Ovary (tissue), 9 donors: Measurements from ENCODE around the gene NRL. TPM values are rescaled to one million over a fixed set of nuclear protein-coding genes. Genes with fewer than 3 reads are reported as not detected.

ENCODE experiments used
- DNase-seq, 5 donors: peaks; one replicate each; pipeline ENCODE4 v3.0.0-alpha.2; 2019 to 2020
- H3K27ac ChIP-seq, 2 donors: fragments of 200-600 bp; one replicate each; pipeline versions ENCODE4 v1.5.1 to v1.8.0; 2019 to 2022
- H3K27me3 ChIP-seq: fragments of 200-600 bp; one replicate; pipeline ENCODE4 v1.8.0; 2022
- H3K36me3 ChIP-seq: fragments of 200-600 bp; sonication (generic); one replicate; pipeline ENCODE4 v1.5.1; 2019
- H3K4me1 ChIP-seq: one replicate; pipeline ENCODE4 v1.8.1; 2013; ENCODE audit warnings: mild to moderate bottlenecking, moderate library complexity; ENCODE audit not compliant: insufficient read depth
- H3K4me3 ChIP-seq: fragments of 200-600 bp; sonication (generic); one replicate; pipeline ENCODE4 v1.5.1; 2017
- H3K9me3 ChIP-seq, 2 donors: fragments of 200-600 bp in 1 of 2; sonication (generic) in 1 of 2; one replicate each; pipeline versions ENCODE4 v1.5.1 to v1.8.1; 2013 to 2019; ENCODE audit warnings: mild to moderate bottlenecking in 1 of 2, moderate library complexity in 1 of 2
- EP300 ChIP-seq: sonication (generic); formaldehyde crosslinking; IDR thresholded peaks from one replicate; pipeline ENCODE4 v1.6.1; 2017; ENCODE audit warnings: antibody characterized with exemption
- POLR2A ChIP-seq: fragments of 450-650 bp; IDR thresholded peaks from one replicate; pipeline ENCODE4 v1.6.1; 2017; ENCODE audit warnings: antibody characterized with exemption, mild to moderate bottlenecking, moderate library complexity
- WGBS, 3 donors: extraction: QIAGEN DNeasy Blood & Tissue Kit in 1 of 3; methylation state at CpG; one replicate each; pipeline versions ENCODE4 v1.1.5 to v1.1.7; 2013 to 2017; 5-methylcytosine and 5-hydroxymethylcytosine counted together
- intact Hi-C, 4 donors: fragments of 100-400 bp; cut with DNase I; formaldehyde crosslinking; loops; one replicate each; pipeline versions ENCODE4 v1.11.0 to v1.15.1; 2022 to 2023
- polyA plus RNA-seq, 2 donors: library from polyadenylated mRNA; stranded (reverse); fragments of 200-250 nt in 1 of 2; fragments of 350-450 nt in 1 of 2; fragmentation: Illumina TruSeq in 1 of 2; extraction: RNeasy Lipid Tissue Mini Kit (QIAGEN cat#74804) in 1 of 2; gene quantifications; one replicate each; pipeline ENCODE4 v1.2.3, GENCODE V29; 2013 to 2014
- total RNA-seq, 7 donors: library from RNA; depleted of rRNA in 2 of 7; stranded (reverse); fragments of >200 nt in 2 of 7; fragmentation: NEBNext Ultra II Directional in 3 of 7; extraction: Animal tissue kit (Norgen Biotek cat#: 25700) in 3 of 7; gene quantifications; one replicate each; pipeline versions ENCODE4 v1.1.0 to v1.2.4, GENCODE V29; 2016 to 2023
- TF ChIP-seq, protein P1 (sequence below), 3 donors: fragments of 450-650 bp in 2 of 3; fragments of 200-600 bp in 1 of 3; IDR thresholded peaks; one replicate each; pipeline versions ENCODE4 v1.5.1 to v1.8.0; 2016 to 2022; ENCODE audit warnings: antibody characterized with exemption in 3 of 3, mild to moderate bottlenecking in 1 of 3
- donor health status: DM: no; HTN: no; CAD: no; lungs with moderate emphysema.
- donor health status: DM: no; HTN: no; CAD: no.
- donor health status: Bipolar disorder and iron deficiency.
- donor health status: DM: yes; HTN: yes; CAD: no.
- donor health status: DM: no; HTN: no; CAD: no.
- donor health status: DM: yes; HTN: yes; CAD: no.

Gene NRL
- total and polyA plus RNA-seq, 9 donors = 0.78 to 4.1 (median 2.8) TPM

DNA sequence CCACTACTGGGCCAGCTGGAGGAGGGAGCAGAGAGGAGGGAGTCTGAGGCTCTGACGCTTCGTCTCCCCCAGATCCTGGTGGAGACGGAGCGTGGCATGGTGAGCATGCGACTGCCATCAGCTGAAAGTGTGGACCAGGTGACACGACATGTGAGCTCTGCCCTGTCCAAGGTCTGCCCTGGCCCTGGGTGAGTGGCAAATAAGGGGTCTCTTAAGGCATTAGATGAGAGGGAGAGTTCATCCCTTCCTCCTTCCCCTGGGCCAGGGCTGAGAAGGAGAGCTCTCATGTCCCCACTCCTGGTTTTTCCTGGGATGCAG, 60.5 kb downstream of the NRL start:
- DNase-seq = no peak
- WGBS, 3 donors = 77 to 90% (median 83%) methylated on average over 6 of the region's 6 CpGs
- Histone ChIP-seq H3K36me3 (no peaks in the 10 kb centered on the region), H3K4me3 (no peak overlapping the region), H3K27ac (no peak overlapping the region), H3K9me3 (no peaks in the 10 kb centered on the region), H3K27me3 (no peaks in the 10 kb centered on the region), H3K4me1 (peaks cover 9% of the 10 kb centered on the region)
- TF ChIP-seq POLR2A (no peak), EP300 (no peak)
- TF ChIP-seq, protein P1, sequence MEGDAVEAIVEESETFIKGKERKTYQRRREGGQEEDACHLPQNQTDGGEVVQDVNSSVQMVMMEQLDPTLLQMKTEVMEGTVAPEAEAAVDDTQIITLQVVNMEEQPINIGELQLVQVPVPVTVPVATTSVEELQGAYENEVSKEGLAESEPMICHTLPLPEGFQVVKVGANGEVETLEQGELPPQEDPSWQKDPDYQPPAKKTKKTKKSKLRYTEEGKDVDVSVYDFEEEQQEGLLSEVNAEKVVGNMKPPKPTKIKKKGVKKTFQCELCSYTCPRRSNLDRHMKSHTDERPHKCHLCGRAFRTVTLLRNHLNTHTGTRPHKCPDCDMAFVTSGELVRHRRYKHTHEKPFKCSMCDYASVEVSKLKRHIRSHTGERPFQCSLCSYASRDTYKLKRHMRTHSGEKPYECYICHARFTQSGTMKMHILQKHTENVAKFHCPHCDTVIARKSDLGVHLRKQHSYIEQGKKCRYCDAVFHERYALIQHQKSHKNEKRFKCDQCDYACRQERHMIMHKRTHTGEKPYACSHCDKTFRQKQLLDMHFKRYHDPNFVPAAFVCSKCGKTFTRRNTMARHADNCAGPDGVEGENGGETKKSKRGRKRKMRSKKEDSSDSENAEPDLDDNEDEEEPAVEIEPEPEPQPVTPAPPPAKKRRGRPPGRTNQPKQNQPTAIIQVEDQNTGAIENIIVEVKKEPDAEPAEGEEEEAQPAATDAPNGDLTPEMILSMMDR (IDR thresholded peaks at IDR 0.05) = no peak
- intact Hi-C loops = loop anchor here in 2 of 4 donors (10.0 kb wide), 1 partner anchor 51 kb away; no protein-coding TSS in a partner anchor

DNA sequence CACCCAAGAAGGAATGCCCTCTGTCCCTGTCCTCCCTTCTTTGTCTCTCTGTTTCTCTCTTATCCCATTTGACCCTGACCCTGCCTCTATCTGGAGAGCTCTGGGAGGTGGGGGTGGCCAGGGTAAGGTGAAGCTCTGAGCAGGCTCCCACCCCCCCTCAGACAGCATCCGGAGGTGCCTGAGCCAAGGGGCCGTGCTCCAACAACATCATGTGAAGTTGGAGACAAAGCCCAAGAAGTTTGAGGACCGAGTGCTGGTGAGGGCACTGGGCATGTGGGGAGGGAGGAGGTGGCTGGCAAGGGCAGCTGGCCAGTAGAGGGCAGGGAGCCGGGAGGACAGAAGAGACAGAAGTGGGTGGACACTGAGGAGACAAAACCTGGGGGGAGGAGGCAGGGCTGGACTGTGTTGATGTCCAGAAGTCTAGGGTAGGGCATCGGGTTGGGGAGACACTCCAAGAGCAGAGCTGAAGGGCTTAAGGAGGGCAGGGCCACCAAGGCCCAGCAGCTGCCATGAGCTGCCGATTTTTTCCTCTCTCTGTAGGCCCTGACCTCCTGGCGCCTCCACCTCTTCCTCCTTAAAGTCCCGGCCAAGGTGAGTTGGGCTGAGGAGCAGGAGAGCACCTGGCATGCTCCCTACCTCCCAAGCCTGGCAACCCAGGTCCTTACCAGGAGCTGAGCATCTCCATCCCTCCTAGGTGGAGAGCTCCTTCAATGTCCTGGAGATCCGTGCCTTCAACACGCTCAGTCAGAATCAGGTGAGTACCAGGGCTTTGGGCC, 61.0 kb downstream of the NRL start:
- TF ChIP-seq POLR2A (no peak), EP300 (no peak)
- TF ChIP-seq, protein P1 (IDR thresholded peaks at IDR 0.05) = no peak
- H3K27me3 ChIP-seq = no peaks in the 10 kb centered on the region
- DNase-seq = peak in 2 of 5 donors; percentile 14 to 32
- WGBS, 3 donors = 71 to 77% (median 75%) methylated on average over 10 of the region's 10 CpGs
- no peaks in the 10 kb centered on the region for H3K9me3 ChIP-seq
- peaks cover 9% of the 10 kb centered on the region for H3K4me1 ChIP-seq
- H3K27ac ChIP-seq = no peak overlapping the region
- no peak overlapping the region for H3K4me3 ChIP-seq
- H3K36me3 ChIP-seq = no peaks in the 10 kb centered on the region
- intact Hi-C loops = loop anchor here in 2 of 4 donors (10.0 kb wide), 1 partner anchor 51 kb away; no protein-coding TSS in a partner anchor

DNA sequence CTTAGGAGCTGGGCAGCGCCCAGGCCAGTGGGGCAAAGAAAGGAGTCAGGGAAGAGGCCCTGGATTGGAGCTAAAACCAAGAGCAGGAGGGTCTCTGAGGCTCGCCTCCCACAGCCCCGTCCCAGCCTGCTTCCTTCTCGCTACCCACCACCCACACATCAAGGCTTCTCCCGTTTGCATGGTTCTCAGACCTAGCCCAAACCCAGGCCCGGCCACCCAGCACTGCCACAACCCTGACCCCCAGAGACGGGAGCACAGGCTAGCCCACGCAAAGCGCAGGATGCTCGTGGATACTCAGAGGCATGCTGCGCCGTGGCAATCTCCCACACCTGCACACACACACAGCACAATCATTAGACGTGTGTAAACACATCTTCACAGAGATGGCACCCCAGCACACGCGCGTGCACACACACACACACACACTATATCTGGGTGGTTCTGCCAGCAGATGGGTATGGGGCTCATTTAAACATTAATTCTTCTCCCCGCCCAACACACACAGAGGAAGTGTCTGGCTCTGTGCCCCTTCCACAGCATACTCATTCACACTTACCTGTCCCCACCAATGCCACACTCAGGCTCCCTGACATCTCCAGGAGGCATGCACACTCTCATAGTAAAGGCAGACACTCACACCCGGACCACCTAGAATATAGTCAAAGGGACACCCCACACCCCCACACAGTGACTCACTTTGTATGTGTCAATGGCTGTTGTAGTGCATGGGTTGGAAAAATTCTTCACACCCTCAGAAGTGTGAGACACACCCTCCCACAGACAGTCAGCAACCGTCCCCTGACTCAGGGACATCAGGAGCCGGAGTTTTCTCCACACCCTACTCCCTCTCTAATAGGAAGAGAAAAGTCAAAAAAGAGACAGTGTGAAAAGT, 61.8 kb downstream of the NRL start:
- WGBS, 3 donors = 39 to 46% (median 39%) methylated on average over 20 of the region's 20 CpGs
- H3K4me3 ChIP-seq = peak overlapping the region; percentile 44
- H3K4me1 ChIP-seq = peaks cover 9% of the 10 kb centered on the region
- TF ChIP-seq EP300 = no peak
- DNase-seq = no peak
- no peaks in the 10 kb centered on the region for H3K27me3 ChIP-seq
- H3K9me3 ChIP-seq = no peaks in the 10 kb centered on the region
- no peak overlapping the region for H3K27ac ChIP-seq
- intact Hi-C loops = loop anchor here in 2 of 4 donors (10.0 kb wide), 1 partner anchor 52 kb away; no protein-coding TSS in a partner anchor
- H3K36me3 ChIP-seq = no peaks in the 10 kb centered on the region

DNA sequence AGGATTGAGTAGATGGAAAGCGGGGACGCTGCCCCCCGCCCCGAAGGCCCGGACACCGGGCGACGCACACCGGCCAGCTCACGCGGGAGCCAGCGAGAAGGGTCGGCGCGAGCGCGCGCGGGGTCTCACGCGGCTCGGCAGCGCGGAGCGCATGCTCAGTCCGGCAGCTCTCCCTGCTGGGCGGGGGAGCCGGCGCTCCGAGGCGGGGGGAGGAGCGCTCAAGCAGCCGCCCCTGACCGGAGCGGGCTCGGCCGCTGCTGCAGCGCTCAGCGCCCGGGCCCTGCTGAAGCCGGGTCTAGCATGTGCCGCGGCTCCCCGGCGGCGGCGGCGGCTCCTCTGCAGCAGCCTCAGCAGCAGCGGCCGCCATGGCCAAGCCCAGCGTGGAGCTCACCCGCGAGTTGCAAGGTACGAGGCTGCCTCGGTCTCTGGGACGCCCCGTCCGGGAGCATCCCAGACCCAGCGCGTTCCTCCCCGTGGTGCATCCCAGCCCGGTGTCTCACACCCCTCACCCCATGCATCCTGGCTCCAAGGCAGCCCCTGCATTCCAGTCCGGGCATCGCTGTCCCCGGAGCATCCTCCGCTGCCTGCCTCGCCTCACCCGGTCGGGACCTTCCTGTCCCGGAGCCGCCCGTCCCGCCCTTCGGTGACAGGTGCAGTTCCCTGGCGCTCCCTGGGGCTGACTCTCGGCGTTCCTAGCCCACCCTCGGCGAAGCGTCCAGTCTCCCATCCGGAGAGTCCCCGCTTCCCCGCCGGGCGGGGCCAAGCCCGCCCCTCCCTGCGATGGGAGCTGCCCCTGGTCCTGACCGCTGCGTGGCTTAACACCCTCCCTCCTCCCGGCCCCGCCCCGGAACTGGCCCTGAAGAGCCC, 62.7 kb downstream of the NRL start, which contains the start of gene CARMIL3:
Gene CARMIL3, plus strand, starts transcription at position 221 of the 867 bp plus-strand sequence. Its CDS starts 145 bp downstream, at position 366.
- H3K9me3 ChIP-seq = no peaks in the 10 kb centered on the region
- peak within 1 kb of the TSS in 1 of 2 donors; percentile 19 for H3K27ac ChIP-seq
- no peaks in the 10 kb centered on the region for H3K36me3 ChIP-seq
- 0 to 1% (median 0%) methylated on average over 73 to 92 of the region's 92 CpGs for WGBS, 3 donors
- H3K4me1 ChIP-seq = peaks cover 9% of the 10 kb centered on the region
- TF ChIP-seq POLR2A = no peak
- TF ChIP-seq EP300 = no peak
- TF ChIP-seq, protein P1 (IDR thresholded peaks at IDR 0.05) = no peak
- DNase-seq = peak; percentile 59 to 81 (median 65)
- no peaks in the 10 kb centered on the region for H3K27me3 ChIP-seq
- peak within 1 kb of the TSS; percentile 44 for H3K4me3 ChIP-seq
- intact Hi-C loops = loop anchor here in 2 of 4 donors (10.0 kb wide), 1 partner anchor 53 kb away; no protein-coding TSS in a partner anchor
